Motor neuron (in vitro differentiated cells): ENCODE measurements around the gene TTLL8. TPM values are rescaled to one million over a fixed set of nuclear protein-coding genes. Genes with fewer than 3 reads are reported as not detected.

Experiments
- ATAC-seq, 8 experiments: fragments of 200-7000 bp; cut with Tn5 transposase; replicated peaks in 6 of 8; 2 replicates each; pipeline ENCODE4 v1.8.0; 2021; ENCODE audit warnings: mild to moderate bottlenecking in 8 of 8, moderate library complexity in 8 of 8
- H3K27ac ChIP-seq, 2 donors: fragments of 250-450 bp; sonication (Bioruptor Pico); 2 replicates each; pipeline ENCODE4 v1.9.0; 2021; ENCODE audit warnings: antibody characterized with exemption in 2 of 2, mild to moderate bottlenecking in 2 of 2, moderate library complexity in 1 of 2
- H3K4me1 ChIP-seq, 2 donors: fragments of 250-450 bp; sonication (Bioruptor Pico); replicated peaks in 1 of 2; 2 replicates each; pipeline ENCODE4 v1.6.1; 2021; ENCODE audit warnings: antibody characterized with exemption in 2 of 2, mild to moderate bottlenecking in 2 of 2, moderate library complexity in 1 of 2
- H3K4me3 ChIP-seq, 5 donors: fragments of 250-450 bp; sonication (Bioruptor Pico); 2 replicates each; pipeline ENCODE4 v1.9.0; 2021; ENCODE audit warnings: antibody characterized with exemption in 5 of 5, mild to moderate bottlenecking in 5 of 5, moderate library complexity in 4 of 5
- WGBS, 10 experiments: fragments of 450-650 bp; shearing (Covaris generic); methylation state at CpG; one replicate each; pipeline ENCODE4 v1.0.0; 2022; 5-methylcytosine and 5-hydroxymethylcytosine counted together
- in situ Hi-C, 9 experiments: fragments of 400-800 bp; cut with MboI; loops; one replicate each; pipeline ENCODE4 v1.15.0; 2021; ENCODE audit warnings: low sequenced_read_pairs in 9 of 9, low pct_unique_long_range_greater_than_20kb in 2 of 9; ENCODE audit not compliant: unreplicated experiment in 9 of 9
- total RNA-seq, 8 experiments: library from RNA; unstranded; fragments of 300-600 nt; gene quantifications; 2 replicates each; pipeline versions ENCODE4 v1.2.3 to v1.2.4, GENCODE V29; 2022

The TTLL8 gene
- total RNA-seq, 8 experiments from 2014 or later: 0.09 to 0.17 TPM; not detected in 6

GRCh38 chr22:50015451-50016307 lies 42.4 kb downstream of the TTLL8 start:
- no peak overlapping the region for H3K4me3 ChIP-seq
- in situ Hi-C loops: no loop called here
- H3K27ac ChIP-seq: no peak overlapping the region
- no CpG with 5 or more reads among the region's 30 CpGs for WGBS, 10 experiments
- peaks cover 0 to 8% of the 10 kb centered on the region in 2 donors for H3K4me1 ChIP-seq
- no peak for ATAC-seq

DNA sequence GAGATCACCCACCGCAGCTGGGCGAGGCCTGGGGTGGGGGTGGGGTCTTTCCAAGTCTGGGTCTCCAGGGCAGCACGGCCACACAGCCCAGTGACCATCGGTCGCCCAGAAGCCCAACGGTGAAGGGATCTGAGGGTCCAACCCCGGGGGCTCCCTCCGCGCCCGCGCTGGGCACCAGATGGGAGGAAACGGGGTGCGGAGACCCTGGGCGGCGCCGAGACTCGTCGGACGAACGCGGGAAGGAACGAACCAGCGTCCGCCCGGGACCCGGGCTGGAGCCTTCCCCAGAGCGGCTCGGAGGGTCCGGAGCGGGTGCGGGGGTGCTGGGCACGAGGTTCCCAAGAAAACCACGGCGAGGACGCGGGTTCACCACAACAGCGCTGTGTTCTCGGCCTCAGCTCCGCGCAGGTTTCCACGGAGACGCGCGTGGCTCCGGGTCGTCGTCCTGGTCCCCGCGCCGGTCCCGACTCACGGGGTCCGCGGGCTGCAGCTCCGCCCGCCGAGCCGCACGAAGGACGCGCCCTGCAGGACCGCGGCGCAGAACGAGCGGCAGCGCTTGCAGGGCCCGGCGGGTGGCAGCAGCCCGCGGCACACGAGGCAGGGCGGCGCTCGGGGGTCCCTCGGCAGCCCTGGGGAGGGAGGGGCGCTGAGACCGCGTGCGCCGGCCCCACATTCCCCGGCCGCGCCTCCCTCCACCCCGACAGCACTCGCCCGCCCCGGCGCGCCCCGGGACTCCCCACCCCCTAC lies 43.3 kb downstream of the TTLL8 start:
- Histone ChIP-seq H3K4me1 (peaks cover 0 to 11% of the 10 kb centered on the region in 2 donors), H3K4me3 (peak overlapping the region; percentile 6 to 23 (median 12)), H3K27ac (no peak overlapping the region)
- WGBS, 10 experiments: 0 to 20% (median 6%) methylated on average over 2 to 34 of the region's 91 CpGs; no CpG with 5 or more reads in 6 of the 10 experiments
- in situ Hi-C loops: no loop called here
- ATAC-seq: peak in 6 of 8 experiments; percentile 11 to 59 (median 54)

DNA sequence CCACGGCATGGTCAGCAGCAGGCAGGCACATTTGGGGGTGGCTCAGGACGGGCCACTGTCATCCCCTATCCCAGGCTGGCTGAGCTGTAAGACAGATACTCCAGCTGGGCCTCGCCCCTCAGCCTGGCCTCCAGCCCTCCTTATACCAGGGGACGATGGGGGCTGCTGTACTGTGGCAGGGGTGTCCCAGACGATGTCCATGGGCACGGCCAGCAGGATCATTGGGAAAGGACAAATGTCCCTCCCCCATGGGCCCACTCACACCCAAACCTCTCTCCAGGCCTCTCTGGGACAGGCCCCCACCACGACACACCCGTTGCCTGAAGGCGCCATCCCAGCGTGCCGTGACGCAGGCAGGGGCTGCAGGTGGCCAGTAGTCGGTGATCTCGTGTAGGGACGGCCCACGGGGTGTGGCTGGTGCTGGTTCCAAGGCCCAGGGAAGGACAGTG lies 44.0 kb downstream of the TTLL8 start:
- peak in 3 of 8 experiments; percentile 8 to 10 (median 9) for ATAC-seq
- Histone ChIP-seq H3K4me3 (no peak overlapping the region), H3K27ac (no peak overlapping the region), H3K4me1 (peaks cover 0 to 11% of the 10 kb centered on the region in 2 donors)
- in situ Hi-C loops: no loop called here
- 7 to 80% (median 27%) methylated on average over 1 to 3 of the region's 16 CpGs; no CpG with 5 or more reads in 6 of the 10 experiments for WGBS, 10 experiments

GRCh38 chr22:50012211-50013181 lies 45.6 kb downstream of the TTLL8 start, which contains the start of gene IL17REL:
Gene IL17REL, minus strand, starts transcription at chr22:50012765. Its CDS starts 119 bp downstream, at chr22:50012646.
- Histone ChIP-seq H3K27ac (no peak within 1 kb of the TSS), H3K4me3 (no peak within 1 kb of the TSS), H3K4me1 (peaks cover 0 to 11% of the 10 kb centered on the region in 2 donors)
- WGBS, 10 experiments: 0 to 56% (median 32%) methylated on average over 1 to 5 of the region's 29 CpGs; no CpG with 5 or more reads in 3 of the 10 experiments
- in situ Hi-C loops: no loop called here
- ATAC-seq: peak in 7 of 8 experiments; percentile 40 to 71 (median 44)

DNA sequence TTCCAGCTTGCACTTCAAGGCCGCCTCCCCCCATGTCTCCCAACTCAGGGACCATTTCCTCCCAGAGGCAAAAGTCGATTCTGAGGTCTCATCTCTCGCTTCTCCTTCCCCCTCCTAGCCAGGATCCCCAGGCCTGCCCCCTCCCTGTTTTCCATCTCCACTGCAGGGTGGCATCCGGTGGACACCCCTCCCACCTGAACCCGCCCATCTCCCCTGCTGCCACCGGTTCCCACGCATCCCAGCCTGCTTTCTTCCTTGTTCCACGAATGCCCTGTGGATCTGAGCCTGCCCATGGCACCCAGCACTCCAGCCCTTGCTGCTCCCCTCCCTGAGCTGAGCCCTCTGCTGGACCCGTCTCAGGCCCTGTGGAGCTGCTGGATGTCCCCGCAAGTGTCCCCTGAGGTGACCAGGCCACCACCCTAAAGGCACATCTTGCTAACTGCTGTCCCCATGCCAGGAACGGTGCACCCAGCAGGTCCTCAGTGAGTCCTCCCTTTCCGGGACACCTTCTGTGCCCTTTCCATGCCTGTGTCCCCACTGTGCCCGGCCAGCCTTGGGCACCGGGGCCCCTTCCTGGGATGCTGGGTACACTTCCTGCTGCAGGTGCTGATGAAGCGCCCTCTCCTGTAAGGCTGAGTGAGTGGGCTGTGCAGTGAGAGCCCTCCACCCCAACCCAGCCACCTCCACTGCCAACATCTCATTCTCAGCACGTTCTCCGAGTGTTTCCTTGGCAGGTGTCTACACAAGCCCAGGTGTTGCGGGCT lies 46.5 kb downstream of the TTLL8 start:
- H3K4me1 ChIP-seq: peaks cover 0 to 11% of the 10 kb centered on the region in 2 donors
- no peak overlapping the region for H3K27ac ChIP-seq
- H3K4me3 ChIP-seq: no peak overlapping the region
- 67 to 90% methylated on average over 2 to 3 of the region's 18 CpGs; no CpG with 5 or more reads in 8 of the 10 experiments for WGBS, 10 experiments
- ATAC-seq: no peak
- in situ Hi-C loops: no loop called here

DNA sequence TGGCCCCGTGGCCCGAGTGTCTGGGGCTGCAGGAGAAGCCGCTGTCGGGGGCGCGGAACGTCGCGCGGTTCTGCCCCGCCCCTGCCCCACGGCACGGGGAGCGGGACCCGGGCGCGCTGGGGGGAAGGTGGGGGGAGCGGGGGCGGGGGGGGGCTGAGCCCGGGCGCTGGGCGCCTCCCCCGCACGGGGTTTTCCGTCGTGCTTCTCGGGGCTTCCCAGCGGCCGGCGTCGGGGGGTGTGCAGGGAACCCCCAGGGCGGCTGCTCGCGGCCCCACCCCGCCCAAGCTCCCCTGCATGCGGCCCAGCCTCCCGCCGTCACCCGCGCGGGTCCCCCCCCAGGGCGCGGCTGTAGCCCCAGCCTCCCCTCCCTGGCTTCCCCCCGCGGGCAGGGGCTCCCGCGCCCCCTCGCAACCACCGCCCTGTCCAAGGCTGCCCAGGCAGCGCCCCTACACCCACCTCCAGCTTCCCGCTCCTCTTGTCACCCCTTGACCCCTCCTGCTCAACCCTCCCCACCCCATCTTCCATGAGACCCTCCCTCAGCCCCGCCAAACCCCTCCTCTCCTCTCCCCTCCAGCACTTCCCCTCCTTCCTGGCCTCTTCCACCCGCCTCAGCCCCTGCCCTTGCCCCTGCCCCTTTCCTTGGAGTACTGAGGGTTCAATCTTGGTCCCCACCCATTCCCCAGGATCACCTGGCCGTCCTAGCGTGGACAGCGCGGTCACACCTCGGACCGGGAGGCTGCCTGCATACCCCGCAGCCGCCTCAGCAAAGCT lies 47.2 kb downstream of the TTLL8 start:
- H3K27ac ChIP-seq: no peak overlapping the region
- peaks cover 0 to 11% of the 10 kb centered on the region in 2 donors for H3K4me1 ChIP-seq
- no peak overlapping the region for H3K4me3 ChIP-seq
- ATAC-seq: peak in 4 of 8 experiments; percentile 4 to 31 (median 14)
- whole genome bisulfite sequencing, 10 experiments: no CpG with 5 or more reads among the region's 61 CpGs
- in situ Hi-C loops: no loop called here

DNA sequence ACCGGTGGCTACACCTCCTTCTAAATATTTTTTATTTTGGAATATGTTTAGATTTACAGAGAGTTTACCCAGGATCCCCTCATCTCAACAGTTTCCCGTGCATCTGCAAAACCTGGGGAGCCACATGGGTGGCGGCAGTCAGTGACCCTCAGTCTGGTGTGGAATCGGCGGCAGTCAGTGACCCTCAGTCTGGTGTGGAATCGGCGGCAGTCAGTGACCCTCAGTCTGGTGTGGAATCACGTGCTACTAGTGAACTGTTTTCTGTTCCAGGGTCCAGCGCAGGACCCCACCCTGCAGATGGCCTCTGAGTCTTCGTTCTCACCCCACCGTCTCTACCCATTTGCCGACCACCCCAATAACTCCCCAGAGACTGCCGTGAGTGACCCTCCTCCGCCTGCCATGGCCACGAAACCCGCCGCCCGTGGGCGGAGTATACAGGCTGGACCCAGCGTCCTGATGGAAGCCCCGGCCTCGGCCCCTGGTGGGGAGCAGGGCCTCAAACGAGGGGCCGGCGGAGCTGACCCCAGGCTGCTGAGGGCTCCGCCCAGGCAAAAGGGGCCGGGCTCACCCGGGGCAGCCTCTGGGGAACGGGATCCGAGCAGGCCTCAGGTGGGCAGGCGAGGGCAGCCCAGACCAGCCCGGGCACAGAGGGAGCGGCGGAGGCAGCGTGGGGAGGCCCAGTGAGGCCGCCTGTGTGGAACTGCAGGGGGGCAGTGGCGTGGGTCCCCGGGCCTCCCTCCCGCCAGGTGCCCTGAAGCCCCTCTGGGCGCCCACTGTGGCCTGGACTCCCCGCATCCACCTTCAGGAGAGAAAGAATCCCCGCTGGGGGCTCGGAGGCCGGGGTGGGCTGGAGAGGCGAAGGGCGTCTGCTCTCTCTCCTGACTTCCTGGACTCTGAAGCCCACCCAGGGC lies 48.1 kb downstream of the TTLL8 start:
- no peak overlapping the region for H3K4me3 ChIP-seq
- H3K4me1 ChIP-seq: peaks cover 0 to 11% of the 10 kb centered on the region in 2 donors
- no peak overlapping the region for H3K27ac ChIP-seq
- ATAC-seq: no peak
- 20 to 100% (median 87%) methylated on average over 3 to 7 of the region's 46 CpGs; no CpG with 5 or more reads in 2 of the 10 experiments for WGBS, 10 experiments
- in situ Hi-C loops: no loop called here

- peaks cover 0 to 3% of the 10 kb centered on the region in 2 donors for H3K4me1 ChIP-seq
- no peak for ATAC-seq
- no peak overlapping the region for H3K4me3 ChIP-seq
- WGBS, 10 experiments: no CpG with 5 or more reads among the region's 16 CpGs
- H3K27ac ChIP-seq: no peak overlapping the region
- in situ Hi-C loops: no loop called here
These were observed 48.8 kb downstream of the TTLL8 start for GRCh38 chr22:50009251-50009650.

- in situ Hi-C loops: no loop called here
- no peak overlapping the region for H3K27ac ChIP-seq
- ATAC-seq: no peak
These were observed 49.7 kb downstream of the TTLL8 start for GRCh38 chr22:50008151-50009040.

DNA sequence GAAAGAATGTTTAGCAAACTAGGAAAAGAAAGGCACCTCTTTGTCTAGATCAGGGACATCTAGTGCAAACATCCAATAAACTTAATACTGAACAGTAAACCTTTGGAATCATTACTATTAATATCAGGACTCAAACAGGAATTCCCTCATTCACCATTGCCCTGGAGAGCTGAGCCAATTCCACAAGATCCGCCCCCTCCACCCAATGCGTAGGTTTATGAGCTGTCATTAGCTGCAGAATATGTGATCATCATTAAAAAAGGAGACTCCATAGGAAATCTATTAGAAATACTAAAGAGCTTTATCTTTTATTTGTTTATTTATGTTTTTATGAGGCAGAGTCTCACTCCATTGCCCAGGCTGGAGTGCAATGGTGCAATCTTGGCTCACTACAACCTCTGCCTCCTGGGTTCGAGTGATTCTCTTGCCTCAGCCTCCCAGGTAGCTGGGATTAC lies 51.0 kb downstream of the TTLL8 start:
- no peak for ATAC-seq
- Histone ChIP-seq H3K27ac (no peak overlapping the region), H3K4me1 (peaks cover 0 to 3% of the 10 kb centered on the region in 2 donors), H3K4me3 (no peak overlapping the region)
- 83 to 100% (median 92%) methylated on average over 1 to 2 of the region's 3 CpGs; no CpG with 5 or more reads in 4 of the 10 experiments for WGBS, 10 experiments
- in situ Hi-C loops: no loop called here

More at GRCh38 chr22:50008151-50009040, 49.7 kb downstream of the TTLL8 start:
- H3K4me3 ChIP-seq: no peak overlapping the region
- WGBS, 10 experiments: 20 to 85% (median 60%) methylated on average over 1 to 9 of the region's 24 CpGs; no CpG with 5 or more reads in 1 of the 10 experiments
- H3K4me1 ChIP-seq: peaks cover 0 to 3% of the 10 kb centered on the region in 2 donors
